Liver (tissue), 3 donors: ENCODE measurements around the gene TOP3A.
A peak's percentile ranks its signal among the peaks of the same experiment; 100 is the strongest.

Experiments
- GABPA ChIP-seq, 2 donors: IDR thresholded peaks in 1 of 2; conservative IDR thresholded peaks in 1 of 2; 2 replicates each; pipeline ENCODE4 v1.6.1; 2016; ENCODE audit warnings: antibody characterized with exemption in 2 of 2, mild to moderate bottlenecking in 1 of 2, moderate library complexity in 1 of 2
- SP1 ChIP-seq: IDR thresholded peaks from 2 replicates; pipeline ENCODE4 v1.6.1; 2018; ENCODE audit warnings: antibody characterized with exemption, mild to moderate bottlenecking
- TAF1 ChIP-seq: conservative IDR thresholded peaks from 2 replicates; pipeline ENCODE4 v1.6.1; 2016; ENCODE audit warnings: antibody characterized with exemption, mild to moderate bottlenecking
- YY1 ChIP-seq: IDR thresholded peaks from 2 replicates; pipeline ENCODE4 v1.6.1; 2016; ENCODE audit warnings: antibody characterized with exemption, mild to moderate bottlenecking
- TF ChIP-seq, protein P1 (sequence below): fragments of 150-350 bp; IDR thresholded peaks from 2 replicates; pipeline ENCODE4 v1.5.1; 2017; ENCODE audit warnings: improper control_type of control experiment, low read depth, low read length; ENCODE audit not compliant: missing input control
- TF ChIP-seq, protein P2 (sequence below): IDR thresholded peaks from 2 replicates; pipeline ENCODE4 v1.6.1; 2016; ENCODE audit warnings: antibody characterized with exemption, mild to moderate bottlenecking
- TF ChIP-seq, protein P3 (sequence below): IDR thresholded peaks from 2 replicates; pipeline ENCODE4 v1.6.1; 2016; ENCODE audit warnings: antibody characterized with exemption
- donor health status: healthy.
- donor health status: healthy.

GRCh38 chr17:18314731-18315561 lies at the start of gene TOP3A, which contains the start of gene SMCR8:
- TF ChIP-seq, protein P1, sequence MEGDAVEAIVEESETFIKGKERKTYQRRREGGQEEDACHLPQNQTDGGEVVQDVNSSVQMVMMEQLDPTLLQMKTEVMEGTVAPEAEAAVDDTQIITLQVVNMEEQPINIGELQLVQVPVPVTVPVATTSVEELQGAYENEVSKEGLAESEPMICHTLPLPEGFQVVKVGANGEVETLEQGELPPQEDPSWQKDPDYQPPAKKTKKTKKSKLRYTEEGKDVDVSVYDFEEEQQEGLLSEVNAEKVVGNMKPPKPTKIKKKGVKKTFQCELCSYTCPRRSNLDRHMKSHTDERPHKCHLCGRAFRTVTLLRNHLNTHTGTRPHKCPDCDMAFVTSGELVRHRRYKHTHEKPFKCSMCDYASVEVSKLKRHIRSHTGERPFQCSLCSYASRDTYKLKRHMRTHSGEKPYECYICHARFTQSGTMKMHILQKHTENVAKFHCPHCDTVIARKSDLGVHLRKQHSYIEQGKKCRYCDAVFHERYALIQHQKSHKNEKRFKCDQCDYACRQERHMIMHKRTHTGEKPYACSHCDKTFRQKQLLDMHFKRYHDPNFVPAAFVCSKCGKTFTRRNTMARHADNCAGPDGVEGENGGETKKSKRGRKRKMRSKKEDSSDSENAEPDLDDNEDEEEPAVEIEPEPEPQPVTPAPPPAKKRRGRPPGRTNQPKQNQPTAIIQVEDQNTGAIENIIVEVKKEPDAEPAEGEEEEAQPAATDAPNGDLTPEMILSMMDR = no peak
- TF ChIP-seq, protein P2, sequence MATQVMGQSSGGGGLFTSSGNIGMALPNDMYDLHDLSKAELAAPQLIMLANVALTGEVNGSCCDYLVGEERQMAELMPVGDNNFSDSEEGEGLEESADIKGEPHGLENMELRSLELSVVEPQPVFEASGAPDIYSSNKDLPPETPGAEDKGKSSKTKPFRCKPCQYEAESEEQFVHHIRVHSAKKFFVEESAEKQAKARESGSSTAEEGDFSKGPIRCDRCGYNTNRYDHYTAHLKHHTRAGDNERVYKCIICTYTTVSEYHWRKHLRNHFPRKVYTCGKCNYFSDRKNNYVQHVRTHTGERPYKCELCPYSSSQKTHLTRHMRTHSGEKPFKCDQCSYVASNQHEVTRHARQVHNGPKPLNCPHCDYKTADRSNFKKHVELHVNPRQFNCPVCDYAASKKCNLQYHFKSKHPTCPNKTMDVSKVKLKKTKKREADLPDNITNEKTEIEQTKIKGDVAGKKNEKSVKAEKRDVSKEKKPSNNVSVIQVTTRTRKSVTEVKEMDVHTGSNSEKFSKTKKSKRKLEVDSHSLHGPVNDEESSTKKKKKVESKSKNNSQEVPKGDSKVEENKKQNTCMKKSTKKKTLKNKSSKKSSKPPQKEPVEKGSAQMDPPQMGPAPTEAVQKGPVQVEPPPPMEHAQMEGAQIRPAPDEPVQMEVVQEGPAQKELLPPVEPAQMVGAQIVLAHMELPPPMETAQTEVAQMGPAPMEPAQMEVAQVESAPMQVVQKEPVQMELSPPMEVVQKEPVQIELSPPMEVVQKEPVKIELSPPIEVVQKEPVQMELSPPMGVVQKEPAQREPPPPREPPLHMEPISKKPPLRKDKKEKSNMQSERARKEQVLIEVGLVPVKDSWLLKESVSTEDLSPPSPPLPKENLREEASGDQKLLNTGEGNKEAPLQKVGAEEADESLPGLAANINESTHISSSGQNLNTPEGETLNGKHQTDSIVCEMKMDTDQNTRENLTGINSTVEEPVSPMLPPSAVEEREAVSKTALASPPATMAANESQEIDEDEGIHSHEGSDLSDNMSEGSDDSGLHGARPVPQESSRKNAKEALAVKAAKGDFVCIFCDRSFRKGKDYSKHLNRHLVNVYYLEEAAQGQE = no peak
- TF ChIP-seq, protein P3, sequence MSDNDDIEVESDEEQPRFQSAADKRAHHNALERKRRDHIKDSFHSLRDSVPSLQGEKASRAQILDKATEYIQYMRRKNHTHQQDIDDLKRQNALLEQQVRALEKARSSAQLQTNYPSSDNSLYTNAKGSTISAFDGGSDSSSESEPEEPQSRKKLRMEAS = peak; percentile 96
- TF ChIP-seq TAF1 (no peak), YY1 (peak; percentile 99), GABPA (IDR thresholded peaks at IDR 0.05 in 1 of 2, conservative IDR thresholded peaks at IDR 0.05 in 1 of 2) (peak; percentile 82 to 93), SP1 (peak; percentile 72)
